GM12874 (cell line): Measurements from ENCODE around the gene ONECUT3.

Source experiments
- CTCF ChIP-seq: IDR thresholded peaks from 2 replicates; pipeline ENCODE4 v1.5.1; 2011; ENCODE audit warnings: low read depth, mild to moderate bottlenecking, control low read depth, low read length, moderate library complexity; ENCODE audit not compliant: insufficient read depth

Gene ONECUT3

DNA sequence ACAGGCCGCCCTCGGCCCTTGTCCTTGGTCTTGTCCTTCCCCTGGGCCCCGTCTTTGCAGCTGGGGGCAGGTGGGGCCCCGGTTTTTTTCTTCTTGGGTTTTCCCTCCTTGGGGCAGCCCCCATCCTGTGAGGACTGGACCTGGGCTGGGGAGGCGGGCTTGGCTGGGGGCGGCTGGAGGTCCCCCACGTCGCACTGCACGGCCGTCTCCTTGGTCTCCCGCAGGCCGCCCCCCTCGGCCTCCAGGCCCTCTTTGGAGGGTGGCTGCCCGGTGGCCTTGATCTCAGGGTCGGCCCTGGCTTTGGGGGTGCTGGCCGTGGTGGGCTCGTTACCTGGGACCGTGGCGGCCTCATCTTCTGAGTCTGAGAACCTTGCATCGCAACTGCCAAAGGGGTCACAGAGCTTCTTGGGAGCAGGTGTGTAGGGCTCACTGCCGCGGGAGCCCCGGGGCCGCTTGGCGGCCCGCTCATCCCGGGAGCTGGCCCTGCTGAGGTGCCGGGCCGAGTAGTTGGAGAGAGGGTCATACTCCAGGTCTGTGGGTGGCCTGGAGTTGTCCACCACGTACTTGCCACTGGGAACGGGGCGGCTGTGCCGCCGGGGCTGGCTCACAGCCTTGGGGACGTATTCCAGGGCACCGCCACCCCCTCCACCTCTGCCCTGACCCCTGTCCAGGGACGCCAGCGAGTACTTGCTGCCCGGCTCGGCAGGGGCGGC is 74.4 kb downstream of the ONECUT3 start:
- no peak for TF ChIP-seq CTCF

- TF ChIP-seq CTCF: no peak
These were observed 75.3 kb downstream of the ONECUT3 start for GRCh38 chr19:1828279-1829238.

DNA sequence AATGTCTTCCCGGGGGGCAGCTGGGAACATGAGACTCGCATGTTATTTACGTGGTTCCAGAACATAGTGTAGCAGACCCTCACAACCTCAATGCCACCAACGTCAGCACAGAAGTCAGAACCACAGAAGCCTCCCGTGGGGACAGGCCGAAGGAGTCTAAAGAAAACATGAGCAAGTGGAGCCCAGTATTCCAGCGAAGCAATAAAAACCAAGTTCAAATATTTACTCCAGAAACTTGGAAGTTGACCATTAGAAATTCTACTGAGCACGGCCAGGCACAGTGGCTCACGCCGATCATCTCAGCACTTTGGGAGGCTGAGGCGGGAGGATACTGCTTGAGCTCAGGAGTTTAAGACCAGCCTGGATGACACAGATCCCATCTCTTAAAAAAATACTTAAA is 76.7 kb downstream of the ONECUT3 start:
- TF ChIP-seq CTCF: no peak

- TF ChIP-seq CTCF: no peak
These were observed 77.3 kb downstream of the ONECUT3 start for GRCh38 chr19:1830568-1830967.
